DND-41 (cell line): ENCODE results near the gene SGPL1.

Experiments used
- ATAC-seq: fragments of 200-7000 bp; cut with Tn5 transposase; 3 replicates; pipeline ENCODE4 v1.9.1; 2021; ENCODE audit warnings: low read depth; ENCODE audit not compliant: insufficient read depth
- DNase-seq: peaks from one replicate; pipeline ENCODE4 v3.0.0-alpha.2; 2020
- H2AFZ ChIP-seq: 2 replicates; pipeline ENCODE4 v1.6.0; 2012; ENCODE audit warnings: low read depth, low read length
- H3K27ac ChIP-seq: 2 replicates; pipeline ENCODE4 v1.5.1; 2012; ENCODE audit warnings: low read length, inconsistent platforms
- H3K27me3 ChIP-seq: fragments of 200-600 bp; sonication (generic); 2 replicates; pipeline ENCODE4 v1.6.0; 2012; ENCODE audit warnings: low read length, mild to moderate bottlenecking, inconsistent platforms; ENCODE audit not compliant: insufficient read depth, poor library complexity
- H3K36me3 ChIP-seq: 2 replicates; pipeline ENCODE4 v1.5.1; 2012; ENCODE audit warnings: low read length, inconsistent platforms; ENCODE audit not compliant: insufficient read depth
- H3K4me1 ChIP-seq: 2 replicates; pipeline ENCODE4 v1.5.1; 2012; ENCODE audit warnings: mild to moderate bottlenecking, low read length; ENCODE audit not compliant: insufficient read depth
- H3K4me2 ChIP-seq: 2 replicates; pipeline ENCODE4 v1.6.0; 2012; ENCODE audit warnings: mild to moderate bottlenecking, moderate library complexity, low read length, inconsistent platforms; ENCODE audit not compliant: insufficient read depth
- H3K4me3 ChIP-seq, 2 experiments: fragments of 200-600 bp in 1 of 2; shearing (Covaris generic) in 1 of 2; 2 replicates each; pipeline ENCODE4 v1.5.1; 2012 to 2016; ENCODE audit warnings: inconsistent platforms in 2 of 2, low read length in 2 of 2, mild to moderate bottlenecking in 2 of 2, low read depth in 1 of 2, moderate library complexity in 1 of 2
- H3K79me2 ChIP-seq: 2 replicates; pipeline ENCODE4 v1.6.0; 2012; ENCODE audit warnings: low read length, inconsistent platforms; ENCODE audit not compliant: insufficient read depth
- H3K9ac ChIP-seq: 2 replicates; pipeline ENCODE4 v1.6.0; 2012; ENCODE audit warnings: low read depth, mild to moderate bottlenecking, inconsistent platforms, low read length, moderate library complexity
- H3K9me3 ChIP-seq: 2 replicates; pipeline ENCODE4 v1.5.1; 2012; ENCODE audit warnings: low read length, moderate library complexity, mild to moderate bottlenecking, inconsistent platforms; ENCODE audit not compliant: insufficient read depth, severe bottlenecking
- H4K20me1 ChIP-seq: 2 replicates; pipeline ENCODE4 v1.6.0; 2012; ENCODE audit warnings: low read length; ENCODE audit not compliant: insufficient read depth
- CTCF ChIP-seq: IDR thresholded peaks from 2 replicates; pipeline ENCODE4 v1.5.1; 2012; ENCODE audit warnings: borderline replicate concordance, low read length, moderate library complexity, mild to moderate bottlenecking; ENCODE audit not compliant: poor library complexity, severe bottlenecking; ENCODE audit errors: extremely low read depth
- EZH2 ChIP-seq: IDR thresholded peaks from 3 replicates; pipeline ENCODE4 v1.6.1; 2012; ENCODE audit warnings: borderline replicate concordance, low read depth, mild to moderate bottlenecking, moderate library complexity, low read length, inconsistent platforms; ENCODE audit not compliant: severe bottlenecking

SGPL1 gene

GRCh38 chr10:70827086-70827757 lies 11.5 kb downstream of the SGPL1 start:
- H3K4me2 ChIP-seq, result no peak overlapping the region
- no peak overlapping the region for H3K27ac ChIP-seq
- DNase-seq (no peak), ATAC-seq (no peak)
- no peak overlapping the region for H3K4me3 ChIP-seq
- no peak overlapping the region for H3K9ac ChIP-seq
- H2AFZ ChIP-seq, result no peak overlapping the region
- no peaks in the 10 kb centered on the region for H3K9me3 ChIP-seq
- peaks cover 12% of the 10 kb centered on the region for H3K79me2 ChIP-seq
- H4K20me1 ChIP-seq, result peaks cover 5% of the 10 kb centered on the region; the same call in 1 of the 2 replicates
- TF ChIP-seq EZH2, result no peak
- TF ChIP-seq CTCF, result no peak
- H3K27me3 ChIP-seq, result no peaks in the 10 kb centered on the region
- no peaks in the 10 kb centered on the region for H3K4me1 ChIP-seq
- peaks cover 28% of the 10 kb centered on the region; the same call in 1 of the 2 replicates for H3K36me3 ChIP-seq

- Histone ChIP-seq H3K4me3 (no peak overlapping the region), H3K36me3 (peaks cover 25% of the 10 kb centered on the region; the same call in 1 of the 2 replicates), H4K20me1 (peaks cover 5% of the 10 kb centered on the region; the same call in 1 of the 2 replicates), H3K27me3 (no peaks in the 10 kb centered on the region), H3K79me2 (peaks cover 12% of the 10 kb centered on the region), H3K27ac (no peak overlapping the region), H2AFZ (no peak overlapping the region), H3K4me2 (no peak overlapping the region), H3K9ac (no peak overlapping the region), H3K9me3 (no peaks in the 10 kb centered on the region), H3K4me1 (no peaks in the 10 kb centered on the region)
- DNase-seq (no peak), ATAC-seq (no peak)
- TF ChIP-seq CTCF, result no peak
- no peak for TF ChIP-seq EZH2
Observed at GRCh38 chr10:70828923-70829322, 13.2 kb downstream of the SGPL1 start.

- H3K27me3 ChIP-seq, result no peaks in the 10 kb centered on the region
- H3K27ac ChIP-seq, result no peak overlapping the region
- no peaks in the 10 kb centered on the region for H3K9me3 ChIP-seq
- H3K79me2 ChIP-seq, result peaks cover 14% of the 10 kb centered on the region
- no peak overlapping the region for H2AFZ ChIP-seq
- TF ChIP-seq CTCF, result no peak
- no peak for TF ChIP-seq EZH2
- peaks cover 9% of the 10 kb centered on the region for H4K20me1 ChIP-seq
- ATAC-seq, result no peak
- no peak overlapping the region for H3K4me3 ChIP-seq
- peaks cover 26% of the 10 kb centered on the region; the same call in 1 of the 2 replicates for H3K36me3 ChIP-seq
- no peaks in the 10 kb centered on the region for H3K4me1 ChIP-seq
- H3K9ac ChIP-seq, result no peak overlapping the region
- H3K4me2 ChIP-seq, result no peak overlapping the region
- DNase-seq, result no peak
Observed at GRCh38 chr10:70829543-70829942, 13.8 kb downstream of the SGPL1 start.
